CD4-positive, CD25-positive, alpha-beta regulatory T cell (primary cell): ENCODE measurements around the gene RPRD1A. TPM values are rescaled to one million over a fixed set of nuclear protein-coding genes. Genes with fewer than 3 reads are reported as not detected.
A peak's percentile ranks its signal among the peaks of the same experiment; 100 is the strongest.

Experiments used
- ATAC-seq, 2 donors: fragments of 150-1000 bp; cut with Tn5 transposase; one replicate each; pipeline ENCODE4 v1.10.0; 2021; ENCODE audit warnings: low read depth in 2 of 2, moderate number of reproducible peaks in 2 of 2, moderate library complexity in 1 of 2
- DNase-seq, 3 donors: peaks; one replicate each; pipeline versions ENCODE4 v3.0.0 to v3.0.0-alpha.2; 2012 to 2022; ENCODE audit warnings: mixed read lengths in 1 of 3
- H3K27ac ChIP-seq: one replicate; pipeline ENCODE4 v1.7.0; 2013; ENCODE audit warnings: mild to moderate bottlenecking, low read length; ENCODE audit not compliant: insufficient read depth, poor library complexity, severe bottlenecking
- H3K27me3 ChIP-seq: one replicate; pipeline ENCODE4 v1.7.0; 2013; ENCODE audit warnings: low read length; ENCODE audit not compliant: control insufficient read depth, insufficient read depth
- H3K36me3 ChIP-seq: one replicate; pipeline ENCODE4 v1.7.0; 2013; ENCODE audit warnings: mild to moderate bottlenecking, low read length, moderate library complexity; ENCODE audit not compliant: control insufficient read depth, insufficient read depth
- H3K4me1 ChIP-seq: 2 replicates; pipeline ENCODE4 v1.7.0; 2013; ENCODE audit warnings: mild to moderate bottlenecking, low read length; ENCODE audit not compliant: insufficient read depth, control insufficient read depth, poor library complexity, severe bottlenecking
- H3K4me3 ChIP-seq: one replicate; pipeline ENCODE4 v1.7.0; 2013; ENCODE audit warnings: low read depth, mild to moderate bottlenecking, low read length, moderate library complexity
- H3K9me3 ChIP-seq, 2 experiments: 1 replicate in 1 of 2; 2 replicates in 1 of 2; pipeline ENCODE4 v1.7.0; 2013; ENCODE audit warnings: low read length in 2 of 2, mild to moderate bottlenecking in 1 of 2, moderate library complexity in 1 of 2; ENCODE audit not compliant: control insufficient read depth in 2 of 2
- H3K27ac Mint-ChIP-seq, 3 donors: one replicate each; pipeline ENCODE4 v1.8.0; 2020 to 2022; ENCODE audit warnings: mild to moderate bottlenecking in 3 of 3, mixed read lengths in 3 of 3, moderate library complexity in 2 of 3
- H3K27me3 Mint-ChIP-seq: one replicate; pipeline ENCODE4 v1.8.0; 2022; ENCODE audit warnings: mild to moderate bottlenecking, mixed read lengths
- H3K36me3 Mint-ChIP-seq: one replicate; pipeline ENCODE4 v1.8.0; 2020; ENCODE audit warnings: mixed read lengths
- H3K4me1 Mint-ChIP-seq, 4 donors: one replicate each; pipeline ENCODE4 v1.8.0; 2020 to 2022; ENCODE audit warnings: mixed read lengths in 4 of 4, mild to moderate bottlenecking in 1 of 4
- H3K4me3 Mint-ChIP-seq, 4 donors: one replicate each; pipeline ENCODE4 v1.8.0; 2020 to 2022; ENCODE audit warnings: mild to moderate bottlenecking in 4 of 4, mixed read lengths in 4 of 4, moderate library complexity in 3 of 4
- H3K9me3 Mint-ChIP-seq, 7 donors: one replicate each; pipeline ENCODE4 v1.8.0; 2020 to 2022; ENCODE audit warnings: mixed read lengths in 7 of 7, mild to moderate bottlenecking in 3 of 7, moderate library complexity in 2 of 7
- polyA plus RNA-seq, 4 donors: library from polyadenylated mRNA; unstranded; fragments of 300-500 nt; fragmentation: Illumina TruSeq; gene quantifications; one replicate each; pipeline ENCODE4 v1.2.3, GENCODE V29; 2021
- total RNA-seq: library from RNA; stranded (reverse); gene quantifications from one replicate; pipeline ENCODE4 v1.2.3, GENCODE V29; 2022

RPRD1A gene
- total and polyA plus RNA-seq, 5 donors from 2014 or later = 8.2 to 20.3 (median 10.5) TPM

- DNase-seq (no peak), ATAC-seq (no peak)
- no peaks in the 10 kb centered on the region for H3K36me3 ChIP-seq
- peaks cover 4% of the 10 kb centered on the region for H3K27me3 Mint-ChIP-seq
- H3K9me3 Mint-ChIP-seq = no peaks in the 10 kb centered on the region
- H3K36me3 Mint-ChIP-seq = peaks cover 11% of the 10 kb centered on the region
- H3K4me1 Mint-ChIP-seq = peaks cover 37 to 66% (median 43%) of the 10 kb centered on the region in 4 donors
- H3K27ac Mint-ChIP-seq = peak overlapping the region; percentile 32 to 83 (median 71)
- H3K4me3 Mint-ChIP-seq = peak overlapping the region in 3 of 4 donors; percentile 13 to 76 (median 44)
- no peaks in the 10 kb centered on the region for H3K27me3 ChIP-seq
- H3K27ac ChIP-seq = no peak overlapping the region
- no peak overlapping the region for H3K4me3 ChIP-seq
- H3K9me3 ChIP-seq = no peaks in the 10 kb centered on the region
- peaks cover 21% of the 10 kb centered on the region for H3K4me1 ChIP-seq
Measured at GRCh38 chr18:36064027-36064808, 3.1 kb downstream of the RPRD1A start.

GRCh38 chr18:36058674-36059073, 8.7 kb downstream of the RPRD1A start:
- DNase-seq = no peak
- Mint-ChIP-seq H3K4me1 (peaks cover 27 to 67% (median 34%) of the 10 kb centered on the region in 4 donors), H3K36me3 (peaks cover 5% of the 10 kb centered on the region), H3K9me3 (peaks cover 0 to 2% (median 0%) of the 10 kb centered on the region in 7 donors), H3K4me3 (no peak overlapping the region), H3K27me3 (no peaks in the 10 kb centered on the region), H3K27ac (peak overlapping the region in 1 of 3 donors; percentile 61)
- Histone ChIP-seq H3K9me3 (no peaks in the 10 kb centered on the region), H3K27ac (no peak overlapping the region), H3K27me3 (no peaks in the 10 kb centered on the region), H3K36me3 (no peaks in the 10 kb centered on the region), H3K4me1 (peaks cover 1% of the 10 kb centered on the region), H3K4me3 (no peak overlapping the region)
- ATAC-seq = no peak

- H3K36me3 ChIP-seq = no peaks in the 10 kb centered on the region
- H3K9me3 Mint-ChIP-seq = peaks cover 4 to 8% (median 7%) of the 10 kb centered on the region in 7 donors
- DNase-seq (no peak), ATAC-seq (no peak)
- H3K4me1 Mint-ChIP-seq = peaks cover 35 to 58% (median 44%) of the 10 kb centered on the region in 4 donors
- H3K4me3 Mint-ChIP-seq = no peak overlapping the region
- peaks cover 35% of the 10 kb centered on the region for H3K36me3 Mint-ChIP-seq
- no peaks in the 10 kb centered on the region for H3K27me3 Mint-ChIP-seq
- no peak overlapping the region for H3K27ac Mint-ChIP-seq
- H3K9me3 ChIP-seq = peaks cover 5 to 6% of the 10 kb centered on the region in 2 experiments
- H3K4me1 ChIP-seq = no peaks in the 10 kb centered on the region
- H3K27me3 ChIP-seq = no peaks in the 10 kb centered on the region
- no peak overlapping the region for H3K4me3 ChIP-seq
- H3K27ac ChIP-seq = no peak overlapping the region
Measured at GRCh38 chr18:36051760-36052159, 15.6 kb downstream of the RPRD1A start.

GRCh38 chr18:36050479-36050878, 16.9 kb downstream of the RPRD1A start:
- Mint-ChIP-seq H3K4me3 (no peak overlapping the region), H3K27ac (no peak overlapping the region), H3K36me3 (peaks cover 40% of the 10 kb centered on the region), H3K4me1 (peaks cover 35 to 66% (median 52%) of the 10 kb centered on the region in 4 donors), H3K9me3 (peaks cover 4 to 9% (median 8%) of the 10 kb centered on the region in 7 donors), H3K27me3 (no peaks in the 10 kb centered on the region)
- Histone ChIP-seq H3K27me3 (no peaks in the 10 kb centered on the region), H3K4me3 (no peak overlapping the region), H3K36me3 (no peaks in the 10 kb centered on the region), H3K27ac (no peak overlapping the region), H3K9me3 (peaks cover 5 to 6% of the 10 kb centered on the region in 2 experiments), H3K4me1 (no peaks in the 10 kb centered on the region)
- ATAC-seq (no peak), DNase-seq (no peak)

GRCh38 chr18:36047521-36047920, 19.8 kb downstream of the RPRD1A start:
- ATAC-seq (no peak), DNase-seq (no peak)
- Histone ChIP-seq H3K36me3 (no peaks in the 10 kb centered on the region), H3K4me3 (no peak overlapping the region), H3K9me3 (peaks cover 5 to 6% of the 10 kb centered on the region in 2 experiments), H3K27ac (no peak overlapping the region), H3K27me3 (no peaks in the 10 kb centered on the region), H3K4me1 (no peaks in the 10 kb centered on the region)
- peaks cover 29 to 65% (median 52%) of the 10 kb centered on the region in 4 donors for H3K4me1 Mint-ChIP-seq
- peaks cover 27% of the 10 kb centered on the region for H3K36me3 Mint-ChIP-seq
- H3K4me3 Mint-ChIP-seq = no peak overlapping the region
- no peaks in the 10 kb centered on the region for H3K27me3 Mint-ChIP-seq
- peaks cover 2 to 9% (median 8%) of the 10 kb centered on the region in 7 donors for H3K9me3 Mint-ChIP-seq
- H3K27ac Mint-ChIP-seq = no peak overlapping the region

GRCh38 chr18:36046898-36047297, 20.5 kb downstream of the RPRD1A start:
- Mint-ChIP-seq H3K4me1 (peaks cover 32 to 67% (median 56%) of the 10 kb centered on the region in 4 donors), H3K4me3 (peak overlapping the region in 1 of 4 donors; percentile 39), H3K9me3 (peaks cover 2 to 9% (median 8%) of the 10 kb centered on the region in 7 donors), H3K27ac (no peak overlapping the region), H3K36me3 (peaks cover 22% of the 10 kb centered on the region), H3K27me3 (no peaks in the 10 kb centered on the region)
- DNase-seq (no peak), ATAC-seq (no peak)
- Histone ChIP-seq H3K36me3 (no peaks in the 10 kb centered on the region), H3K4me3 (no peak overlapping the region), H3K4me1 (no peaks in the 10 kb centered on the region), H3K27me3 (no peaks in the 10 kb centered on the region), H3K27ac (no peak overlapping the region), H3K9me3 (peaks cover 0 to 3% of the 10 kb centered on the region in 2 experiments)

- Histone ChIP-seq H3K4me1 (no peaks in the 10 kb centered on the region), H3K27ac (no peak overlapping the region), H3K36me3 (no peaks in the 10 kb centered on the region), H3K27me3 (no peaks in the 10 kb centered on the region), H3K4me3 (no peak overlapping the region), H3K9me3 (no peaks in the 10 kb centered on the region)
- peaks cover 18% of the 10 kb centered on the region for H3K36me3 Mint-ChIP-seq
- peaks cover 1 to 9% (median 3%) of the 10 kb centered on the region in 7 donors for H3K9me3 Mint-ChIP-seq
- no peak overlapping the region for H3K4me3 Mint-ChIP-seq
- H3K27me3 Mint-ChIP-seq = no peaks in the 10 kb centered on the region
- ATAC-seq = no peak
- peaks cover 31 to 67% (median 52%) of the 10 kb centered on the region in 4 donors for H3K4me1 Mint-ChIP-seq
- DNase-seq = no peak
- no peak overlapping the region for H3K27ac Mint-ChIP-seq
Measured at GRCh38 chr18:36045241-36045991, 21.9 kb downstream of the RPRD1A start.
